ENCODE results near the gene RUVBL2.
"Not testable (repeated sequence)": the region's sequence is repeated elsewhere in the genome, so short reads cannot be mapped to it uniquely, and the experiment has no call there.

The RUVBL2 gene

GRCh38 chr19:49050376-49051033, 56.8 kb downstream of the RUVBL2 start:
- DNase-seq: not testable (repeated sequence)

GRCh38 chr19:49056101-49056901, 62.6 kb downstream of the RUVBL2 start:
- peak; percentile 55 for DNase-seq

- DNase-seq: not testable (repeated sequence)
These were observed 63.4 kb downstream of the RUVBL2 start for GRCh38 chr19:49056902-49057596.

GRCh38 chr19:49057636-49058234, 64.0 kb downstream of the RUVBL2 start, which contains the start of gene CGB7:
Gene CGB7 (minus strand): TSS chr19:49057749. CDS start chr19:49055375, 2,374 bp downstream.
- DNase-seq: peak; percentile 29

GRCh38 chr19:49058562-49058961, 64.9 kb downstream of the RUVBL2 start:
- DNase-seq: peak; percentile 27

- DNase-seq: no peak
These were observed 65.4 kb downstream of the RUVBL2 start for GRCh38 chr19:49059053-49059452.

- no peak for DNase-seq
These were observed 67.3 kb downstream of the RUVBL2 start for GRCh38 chr19:49061000-49061399.

GRCh38 chr19:49061445-49061844, 67.8 kb downstream of the RUVBL2 start:
- no peak for DNase-seq

- no peak for DNase-seq
These were observed 70.4 kb downstream of the RUVBL2 start for GRCh38 chr19:49064029-49064629.

- no peak for DNase-seq
These were observed 71.3 kb downstream of the RUVBL2 start, which contains the start of gene NTF4 for GRCh38 chr19:49064768-49065611. Gene NTF4 (minus strand): TSS chr19:49064818. CDS start chr19:49061997, 2,821 bp downstream.

All from stimulated activated CD4-positive, alpha-beta T cell treated with anti-CD3 and anti-CD28 coated beads, Interleukin-4, amount 100 ng/mL, for 24 hours (primary cell).